Epithelial cell of proximal tubule (primary cell): Measurements from ENCODE around the gene RPS6KA2. TPM values are rescaled to one million over a fixed set of nuclear protein-coding genes. Genes with fewer than 3 reads are reported as not detected.

Source experiments
- DNase-seq: peaks from one replicate; pipeline ENCODE4 v3.0.0-alpha.2; 2011; ENCODE audit warnings: low read depth
- H3K4me3 ChIP-seq: 2 replicates; pipeline ENCODE4 v1.5.1; 2011; ENCODE audit warnings: low read depth, mild to moderate bottlenecking, low read length
- total RNA-seq: library from RNA; depleted of rRNA; stranded (reverse); fragments of >200 nt; gene quantifications from 2 replicates; pipeline ENCODE4 v1.2.3, GENCODE V29; 2015
- TF ChIP-seq, protein P1 (sequence below): conservative IDR thresholded peaks from 2 replicates; pipeline ENCODE4 v1.5.1; 2012; ENCODE audit warnings: low read depth, mild to moderate bottlenecking, low read length

The RPS6KA2 gene
- total RNA-seq, 1 donor from 2014 or later: 20.8 TPM

DNA sequence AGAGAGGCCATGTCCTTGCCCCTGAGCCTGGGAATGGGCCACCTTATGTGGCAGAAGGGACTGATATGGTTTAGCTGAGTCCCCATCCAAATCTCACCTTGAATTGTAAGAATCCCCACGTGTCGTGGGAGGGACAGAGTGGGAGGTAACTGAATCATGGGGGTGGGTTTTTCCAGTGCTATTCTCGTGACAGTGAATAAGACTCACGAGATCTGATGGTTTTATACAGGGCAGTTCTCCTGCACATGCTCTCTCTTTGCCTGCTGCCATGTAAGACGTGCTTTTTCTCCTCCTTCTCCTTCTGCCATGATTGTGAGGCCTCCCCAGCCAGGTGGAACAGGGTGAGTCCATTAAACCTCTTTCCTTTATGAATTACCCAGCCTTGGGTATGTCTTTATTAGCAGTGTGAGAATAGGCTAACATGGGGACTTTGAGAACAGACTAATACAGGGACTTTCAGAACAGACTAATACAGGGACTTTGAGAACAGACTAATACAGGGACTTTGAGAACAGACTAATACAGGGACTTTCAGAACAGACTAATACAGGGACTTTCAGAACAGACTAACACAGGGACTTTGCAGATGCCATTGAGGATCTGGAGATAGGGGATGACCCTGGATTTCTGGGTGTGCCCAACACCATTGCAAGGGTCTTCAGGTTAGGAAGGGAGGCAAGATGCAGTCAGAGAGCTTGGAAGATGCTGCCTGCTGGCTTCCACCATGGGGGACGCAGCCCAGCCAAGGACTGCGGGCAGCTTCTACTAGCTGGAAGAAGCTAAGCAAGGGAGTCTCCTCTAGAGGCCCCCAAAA lies 127.5 kb downstream of the RPS6KA2 start:
- TF ChIP-seq, protein P1, sequence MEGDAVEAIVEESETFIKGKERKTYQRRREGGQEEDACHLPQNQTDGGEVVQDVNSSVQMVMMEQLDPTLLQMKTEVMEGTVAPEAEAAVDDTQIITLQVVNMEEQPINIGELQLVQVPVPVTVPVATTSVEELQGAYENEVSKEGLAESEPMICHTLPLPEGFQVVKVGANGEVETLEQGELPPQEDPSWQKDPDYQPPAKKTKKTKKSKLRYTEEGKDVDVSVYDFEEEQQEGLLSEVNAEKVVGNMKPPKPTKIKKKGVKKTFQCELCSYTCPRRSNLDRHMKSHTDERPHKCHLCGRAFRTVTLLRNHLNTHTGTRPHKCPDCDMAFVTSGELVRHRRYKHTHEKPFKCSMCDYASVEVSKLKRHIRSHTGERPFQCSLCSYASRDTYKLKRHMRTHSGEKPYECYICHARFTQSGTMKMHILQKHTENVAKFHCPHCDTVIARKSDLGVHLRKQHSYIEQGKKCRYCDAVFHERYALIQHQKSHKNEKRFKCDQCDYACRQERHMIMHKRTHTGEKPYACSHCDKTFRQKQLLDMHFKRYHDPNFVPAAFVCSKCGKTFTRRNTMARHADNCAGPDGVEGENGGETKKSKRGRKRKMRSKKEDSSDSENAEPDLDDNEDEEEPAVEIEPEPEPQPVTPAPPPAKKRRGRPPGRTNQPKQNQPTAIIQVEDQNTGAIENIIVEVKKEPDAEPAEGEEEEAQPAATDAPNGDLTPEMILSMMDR: no peak
- H3K4me3 ChIP-seq: no peak overlapping the region
- DNase-seq: no peak

DNA sequence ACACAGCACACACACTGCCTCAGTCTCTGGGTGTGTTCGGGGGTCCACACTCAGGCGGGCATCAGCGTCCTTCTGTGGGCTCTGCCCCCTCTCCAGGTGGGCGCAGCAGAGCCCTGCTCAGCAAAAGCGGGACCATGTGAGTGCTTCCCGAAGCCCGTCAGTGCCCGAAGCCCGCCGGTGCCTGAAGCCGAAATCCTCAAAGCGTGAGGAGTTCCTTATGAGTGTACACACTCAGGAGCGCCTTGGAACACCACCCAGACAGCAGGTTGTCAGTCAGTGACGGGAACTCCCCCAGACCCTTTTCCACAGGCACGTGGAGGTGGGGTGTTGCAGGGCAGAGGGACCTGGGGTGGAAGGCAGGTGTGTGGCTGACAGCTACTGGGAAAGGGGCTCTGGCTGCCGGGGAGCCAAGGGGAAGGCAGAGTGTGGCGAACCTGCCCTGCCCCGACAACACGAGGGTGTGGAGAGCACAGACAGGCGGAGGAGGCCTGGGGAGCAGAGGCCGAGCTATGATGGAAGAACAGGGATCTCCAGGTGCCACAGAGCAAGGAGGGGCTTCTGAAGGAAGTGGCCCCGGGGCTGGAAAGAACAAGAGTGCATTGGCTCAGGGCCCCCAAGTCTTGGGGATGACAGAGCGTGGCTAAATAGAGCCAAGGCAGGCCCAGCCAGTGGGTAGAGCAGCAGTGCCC lies 128.2 kb downstream of the RPS6KA2 start:
- no peak for DNase-seq
- H3K4me3 ChIP-seq: no peak overlapping the region
- TF ChIP-seq, protein P1: no peak

DNA sequence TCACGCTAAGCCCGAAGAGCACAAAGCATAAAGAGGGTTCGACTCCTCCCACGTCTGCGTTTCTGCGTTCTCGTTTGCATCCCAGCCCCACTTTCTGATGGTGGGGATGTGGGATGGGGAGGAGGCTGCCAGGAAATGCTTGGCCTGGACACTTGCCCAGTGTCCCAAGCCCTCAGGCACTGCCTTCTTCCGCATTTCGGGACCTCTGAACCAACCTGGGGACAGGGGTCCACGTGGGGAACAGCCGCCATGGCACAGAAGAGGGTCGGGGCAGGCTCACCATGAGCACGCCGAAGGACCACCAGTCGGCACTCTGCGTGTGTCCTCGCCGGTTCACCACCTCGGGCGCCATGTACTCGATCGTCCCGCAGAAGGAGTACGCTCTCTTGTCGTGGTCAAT lies 128.8 kb downstream of the RPS6KA2 start:
- no peak for DNase-seq
- no peak overlapping the region for H3K4me3 ChIP-seq
- TF ChIP-seq, protein P1: no peak

DNA sequence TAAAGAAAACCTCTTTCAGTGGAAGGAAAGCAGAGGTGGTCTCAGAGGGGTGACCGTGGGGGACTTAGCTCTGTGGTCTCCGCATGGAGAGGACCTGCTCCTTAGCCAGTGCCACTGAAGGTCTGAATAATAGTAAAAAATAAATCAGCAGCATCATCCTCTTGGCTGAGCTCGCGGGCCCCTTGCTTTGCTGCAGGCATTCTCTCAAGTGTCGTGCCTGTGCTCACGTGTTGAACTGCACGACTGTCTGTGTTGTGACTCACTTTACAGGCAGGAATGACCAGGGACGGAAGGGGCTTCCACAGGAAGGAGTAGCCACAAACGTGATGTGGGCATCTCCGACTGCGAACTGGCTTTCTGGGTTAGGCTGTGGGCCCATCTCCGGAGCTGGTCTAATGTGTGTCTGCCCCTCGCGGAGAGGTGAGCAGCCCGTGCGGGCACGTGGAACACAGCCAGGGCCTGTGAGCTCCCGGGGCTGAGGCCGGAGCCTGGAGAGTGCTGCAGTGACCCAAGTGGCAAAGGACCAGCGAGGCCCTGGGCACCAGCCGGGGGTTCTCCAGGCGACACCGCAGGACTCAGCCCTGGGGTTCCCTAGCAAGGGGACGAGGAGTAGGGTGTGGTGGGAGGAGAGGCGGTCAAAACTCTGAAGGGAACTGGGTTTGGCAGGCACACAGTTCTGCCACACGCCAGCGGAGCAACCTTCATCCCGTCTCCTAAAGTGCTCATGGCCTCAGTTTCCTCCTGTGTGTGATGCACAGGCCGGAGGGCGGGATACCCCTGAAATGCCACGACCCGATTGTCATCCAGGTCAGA lies 129.8 kb downstream of the RPS6KA2 start:
- TF ChIP-seq, protein P1: no peak
- H3K4me3 ChIP-seq: no peak overlapping the region
- no peak for DNase-seq

DNA sequence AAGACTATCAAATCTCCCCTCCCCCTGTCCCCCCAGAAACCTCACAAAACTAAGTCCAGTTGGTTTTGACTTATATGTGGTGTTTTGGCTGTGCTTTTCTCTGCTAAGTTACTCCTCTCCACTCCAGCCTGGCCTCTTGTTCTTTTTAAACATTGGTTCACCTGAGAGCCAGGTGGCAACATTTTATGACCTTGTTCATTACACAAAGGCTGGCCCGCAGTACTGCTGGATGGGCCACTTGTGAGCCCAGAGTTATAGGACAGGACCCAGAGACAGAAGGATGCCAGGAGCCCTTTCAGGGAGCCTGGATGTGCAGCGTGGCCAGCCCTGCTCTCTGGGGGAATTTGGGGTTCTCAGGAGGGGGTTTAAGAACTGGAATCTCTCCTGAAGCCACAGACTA lies 130.6 kb downstream of the RPS6KA2 start:
- no peak for DNase-seq

More for the DNA sequence above, 130.6 kb downstream of the RPS6KA2 start:
- TF ChIP-seq, protein P1: no peak
- no peak overlapping the region for H3K4me3 ChIP-seq
